Measurements from ENCODE around the gene SORCS2.

The SORCS2 gene

DNA sequence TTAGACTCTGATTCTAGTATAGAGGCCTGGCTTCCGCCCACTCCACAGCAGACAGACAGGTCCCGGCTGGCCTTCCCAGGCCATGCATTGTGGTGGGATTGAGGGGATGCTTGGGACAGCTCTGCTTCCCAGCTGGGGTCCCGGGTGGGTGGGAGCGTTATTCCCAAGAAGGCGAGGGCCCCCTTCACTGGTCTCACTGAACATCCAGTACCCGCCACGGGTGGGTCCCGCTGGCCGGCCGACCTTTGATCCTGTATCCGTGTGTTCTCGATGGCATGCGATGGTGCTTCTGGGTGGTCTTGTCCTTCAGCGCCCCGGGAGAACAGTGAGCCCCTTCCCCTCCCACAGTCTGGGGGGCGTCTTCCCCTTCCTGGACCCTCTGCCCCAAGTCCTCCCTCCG is 515.9 kb downstream of the SORCS2 start:
- no peak for DNase-seq

DNA sequence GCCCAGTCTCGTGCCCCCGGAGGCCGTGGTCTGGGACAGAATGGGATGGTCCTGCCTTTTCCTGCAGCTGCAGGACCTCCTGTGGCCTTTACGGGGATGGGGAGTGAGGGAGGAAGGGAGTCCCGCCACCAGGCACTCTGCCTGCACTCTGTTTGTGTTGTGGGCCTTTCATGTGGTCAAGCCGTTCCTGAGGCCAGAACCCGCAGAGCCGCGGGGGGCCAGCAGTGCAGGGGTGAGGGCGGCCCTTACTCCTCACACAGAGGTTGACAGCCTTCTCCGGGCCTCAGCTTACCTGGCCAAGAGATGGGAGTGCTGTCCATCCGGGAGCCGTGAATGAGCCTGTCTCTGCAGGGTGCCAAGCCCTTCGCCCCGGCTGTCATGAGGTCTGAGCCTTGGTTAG is 516.6 kb downstream of the SORCS2 start:
- no peak for DNase-seq

DNA sequence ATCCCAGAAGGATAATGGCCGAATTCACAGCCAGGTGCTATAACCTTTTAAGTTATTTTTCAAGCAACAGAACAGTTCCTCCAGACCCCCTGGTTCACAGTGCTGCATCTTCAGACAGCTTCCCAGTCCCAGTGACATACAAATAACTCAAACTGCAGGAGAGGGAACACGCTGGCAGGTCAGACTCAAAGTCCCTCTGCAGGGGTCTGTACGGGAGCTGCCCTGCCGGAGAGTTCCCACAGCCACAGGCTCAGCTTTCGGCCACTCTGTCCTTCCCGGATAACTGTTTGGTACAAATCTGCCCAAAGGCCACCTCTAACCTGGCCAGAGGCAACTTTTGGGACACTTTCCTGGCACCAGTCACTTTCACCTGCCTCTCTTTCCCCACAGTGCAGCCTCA is 517.1 kb downstream of the SORCS2 start:
- no peak for DNase-seq

DNA sequence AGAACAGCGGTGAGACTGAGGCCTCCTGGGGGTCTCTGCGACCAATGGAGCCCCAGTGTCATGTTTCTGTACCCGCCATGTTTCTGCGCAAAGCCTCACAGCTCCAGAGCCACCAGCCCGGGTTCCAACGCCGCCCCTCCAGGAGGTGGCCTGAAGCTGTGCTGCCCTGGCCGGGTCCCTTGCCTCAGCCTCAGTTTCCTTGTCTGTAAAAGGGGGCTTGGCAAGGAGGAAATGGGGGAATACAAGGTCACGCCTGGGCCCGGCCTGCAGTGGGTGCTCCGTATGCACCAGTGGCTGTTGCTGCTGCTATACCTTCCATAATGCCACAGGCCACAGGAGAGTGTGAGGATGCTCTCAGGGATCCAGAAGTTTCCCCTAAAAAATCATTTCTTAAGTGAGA is 517.8 kb downstream of the SORCS2 start:
- DNase-seq, result no peak

DNA sequence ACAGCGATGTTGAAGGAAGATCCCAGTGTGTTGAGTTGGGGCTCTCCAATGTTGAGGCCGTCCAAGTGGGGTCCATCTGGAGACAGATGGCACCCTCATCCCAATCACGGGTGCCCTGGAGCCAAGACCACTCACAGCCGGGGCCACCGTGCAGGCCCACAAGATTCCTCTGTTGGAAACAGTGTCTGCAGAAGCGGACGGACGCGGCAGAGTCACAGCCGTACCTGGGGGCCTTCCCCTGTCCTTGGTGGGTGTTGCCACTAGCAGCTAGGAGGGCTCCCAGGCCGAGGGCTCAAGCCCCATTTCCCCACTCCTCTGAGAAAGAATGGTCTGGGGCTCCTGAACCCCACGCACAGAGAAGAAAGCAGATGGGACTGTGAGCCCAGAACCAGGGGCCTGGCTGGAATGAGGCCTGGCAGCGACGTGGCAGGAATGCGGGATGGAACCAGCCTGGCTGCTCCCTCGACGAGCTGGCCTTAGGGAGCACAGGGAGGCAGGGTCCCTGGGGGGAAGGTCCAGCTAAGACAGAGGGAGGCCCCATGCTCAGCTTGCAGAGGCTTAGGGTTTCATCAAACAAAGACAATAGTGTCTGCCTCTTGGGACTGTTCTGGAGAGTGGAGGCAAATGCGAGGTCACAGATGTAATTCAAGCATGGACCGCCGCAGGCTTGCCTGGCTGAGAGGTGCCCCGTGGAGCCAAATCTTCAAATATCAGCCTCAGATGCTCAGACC is 518.4 kb downstream of the SORCS2 start:
- DNase-seq, result no peak

DNA sequence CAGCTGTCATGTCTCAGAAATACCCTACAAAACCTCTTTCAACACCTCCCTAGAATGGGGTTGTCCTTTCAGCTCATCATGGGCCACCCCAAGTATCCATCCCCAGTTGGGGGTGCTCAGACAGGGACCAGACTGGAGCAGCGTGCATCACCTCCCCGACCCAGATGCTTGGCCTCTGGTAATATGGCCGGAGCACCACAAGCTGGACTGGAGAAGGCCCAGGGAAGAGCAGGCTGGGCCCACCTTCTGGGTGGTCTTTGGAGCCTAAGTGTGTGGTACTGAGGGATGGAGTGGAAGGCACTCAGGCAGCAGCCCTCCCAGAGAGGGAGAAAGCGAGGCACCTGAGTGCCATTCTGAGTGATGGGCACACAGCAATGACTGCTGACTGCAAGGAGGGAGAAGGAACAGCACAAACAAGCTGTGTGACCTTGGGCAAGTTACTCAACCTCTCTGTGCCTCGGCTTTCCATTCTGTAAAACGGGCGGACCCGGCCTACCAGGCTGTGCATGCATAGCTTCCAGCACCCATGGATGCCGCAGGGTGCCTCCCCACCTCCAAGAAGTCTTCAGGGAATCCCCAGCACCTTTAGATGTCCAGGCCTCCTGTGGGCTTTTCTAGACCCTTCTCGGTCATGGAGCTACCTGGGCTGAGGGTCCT is 519.1 kb downstream of the SORCS2 start:
- no peak for DNase-seq

DNA sequence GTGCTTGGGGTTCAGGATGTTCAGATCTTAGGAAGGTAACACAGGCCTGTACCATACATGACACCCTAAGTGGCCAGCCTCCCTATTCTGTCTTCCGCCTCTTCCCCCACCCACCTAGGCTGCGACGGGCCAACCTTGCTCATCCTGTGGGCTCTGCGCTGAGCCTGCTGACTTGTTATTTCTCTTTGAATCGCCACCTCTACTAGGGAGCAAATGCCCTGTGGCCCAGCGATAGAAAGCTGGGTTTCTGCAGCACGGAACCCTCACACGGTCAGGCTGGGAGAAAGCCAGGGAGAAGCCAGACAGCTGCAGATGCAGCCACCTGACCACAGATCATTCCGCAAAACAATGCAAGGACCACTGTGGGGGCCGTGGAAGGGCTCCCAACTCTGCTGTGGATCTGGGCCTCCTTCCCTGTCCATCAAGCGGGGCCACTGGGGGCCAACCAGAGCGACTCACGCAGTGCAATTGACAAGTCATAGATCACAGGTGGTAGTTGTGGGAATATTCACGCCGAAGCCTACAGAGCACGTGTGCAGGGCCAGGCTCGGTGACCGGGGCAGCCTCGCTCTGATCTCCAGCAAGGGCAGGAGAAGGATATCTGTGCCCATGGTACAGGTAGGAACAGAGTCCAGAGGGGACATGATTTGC is 519.8 kb downstream of the SORCS2 start:
- DNase-seq, result no peak

DNA sequence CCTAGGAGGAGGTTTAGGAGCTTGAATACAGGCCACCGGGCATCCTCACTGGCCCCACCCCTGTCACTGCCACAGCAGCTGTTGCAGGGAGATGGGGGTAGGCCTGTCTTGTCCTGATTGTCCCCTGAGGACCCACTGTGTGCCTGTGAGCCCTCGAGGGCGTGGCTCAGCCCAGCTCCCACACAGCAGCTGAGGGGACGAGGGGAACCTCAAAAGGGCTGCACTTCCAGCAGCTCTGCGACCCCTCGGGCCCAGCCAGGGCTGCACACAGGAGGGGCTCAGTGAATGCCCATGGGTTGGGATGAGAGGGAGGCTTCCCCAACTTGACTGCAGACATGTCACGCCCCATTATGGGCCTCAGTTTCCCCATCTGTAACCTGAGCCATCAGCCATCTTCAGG is 521.4 kb downstream of the SORCS2 start:
- DNase-seq, result no peak

DNA sequence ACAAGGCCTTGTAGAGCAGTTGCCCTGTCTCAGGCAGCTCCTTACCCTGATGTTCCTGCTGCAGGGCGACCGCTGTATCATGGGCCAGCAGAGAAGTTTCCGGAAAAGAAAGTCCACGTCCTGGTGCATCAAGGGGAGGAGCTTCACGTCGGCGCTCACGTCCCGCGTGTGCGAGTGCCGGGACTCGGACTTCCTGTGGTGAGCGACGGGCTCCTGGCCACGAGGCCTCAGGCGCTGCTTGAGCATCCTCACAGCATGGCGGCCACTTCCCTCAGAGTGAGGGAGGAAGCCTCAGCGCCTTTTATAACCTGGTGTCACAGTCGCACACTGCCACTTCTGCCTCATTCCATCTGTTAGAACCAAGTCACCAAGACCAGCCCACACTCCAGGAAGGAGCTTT is 521.8 kb downstream of the SORCS2 start:
- DNase-seq, result no peak

DNA sequence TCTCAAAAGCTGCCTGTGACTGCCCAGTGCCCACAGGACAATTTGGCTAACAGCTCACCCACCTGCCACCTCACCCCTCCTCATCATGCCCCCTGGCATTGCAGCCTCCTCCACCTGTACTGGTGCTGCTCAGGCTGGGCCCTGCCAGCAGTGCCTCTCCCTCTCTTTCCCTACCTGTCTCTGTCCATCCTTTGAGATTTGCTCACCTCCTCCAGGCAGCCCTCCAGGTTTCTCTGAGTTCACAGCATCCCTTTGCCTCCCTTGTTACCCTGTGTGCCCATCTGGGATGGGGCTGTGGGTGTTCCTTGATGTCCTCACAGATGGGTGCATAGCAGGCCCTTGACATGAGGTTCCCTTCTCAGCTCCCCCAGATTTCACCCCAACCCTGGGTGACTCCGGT is 522.4 kb downstream of the SORCS2 start:
- DNase-seq, result no peak

DNA sequence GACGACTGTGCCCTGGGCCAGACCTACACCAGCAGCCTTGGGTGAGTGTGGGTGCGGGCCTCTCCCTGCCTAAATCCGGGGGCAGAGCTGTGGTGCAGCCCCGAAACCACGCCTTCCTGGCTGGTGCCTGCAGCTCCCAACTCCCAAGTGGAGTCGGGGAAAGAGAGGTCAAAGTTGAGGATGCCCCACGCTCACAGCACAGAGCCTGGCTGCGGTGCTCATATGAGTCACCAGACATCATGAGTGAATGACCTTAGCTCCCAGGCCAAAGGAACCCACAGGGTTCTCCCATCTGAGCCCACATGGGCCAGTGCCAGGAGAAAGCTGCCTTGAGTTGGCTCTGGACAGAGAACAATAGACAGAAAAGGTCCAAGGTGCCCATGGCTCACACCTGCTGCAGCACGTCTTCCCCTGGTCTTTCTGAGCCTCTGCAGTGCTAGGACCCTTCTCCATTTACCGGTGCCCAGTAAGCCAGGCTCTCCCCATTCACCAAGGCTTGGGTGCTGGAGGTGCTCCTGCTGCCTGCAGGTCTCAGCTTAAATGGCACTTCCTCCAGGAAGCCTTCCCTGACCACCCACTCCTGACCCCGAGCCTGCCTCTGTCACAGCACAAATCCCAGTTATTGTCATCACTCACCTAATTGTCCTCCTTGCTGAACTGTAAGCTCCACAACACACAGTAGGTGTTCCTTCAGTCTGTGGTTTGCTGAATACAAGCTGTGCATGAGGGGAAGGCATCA is 523.1 kb downstream of the SORCS2 start:
- no peak for DNase-seq

DNA sequence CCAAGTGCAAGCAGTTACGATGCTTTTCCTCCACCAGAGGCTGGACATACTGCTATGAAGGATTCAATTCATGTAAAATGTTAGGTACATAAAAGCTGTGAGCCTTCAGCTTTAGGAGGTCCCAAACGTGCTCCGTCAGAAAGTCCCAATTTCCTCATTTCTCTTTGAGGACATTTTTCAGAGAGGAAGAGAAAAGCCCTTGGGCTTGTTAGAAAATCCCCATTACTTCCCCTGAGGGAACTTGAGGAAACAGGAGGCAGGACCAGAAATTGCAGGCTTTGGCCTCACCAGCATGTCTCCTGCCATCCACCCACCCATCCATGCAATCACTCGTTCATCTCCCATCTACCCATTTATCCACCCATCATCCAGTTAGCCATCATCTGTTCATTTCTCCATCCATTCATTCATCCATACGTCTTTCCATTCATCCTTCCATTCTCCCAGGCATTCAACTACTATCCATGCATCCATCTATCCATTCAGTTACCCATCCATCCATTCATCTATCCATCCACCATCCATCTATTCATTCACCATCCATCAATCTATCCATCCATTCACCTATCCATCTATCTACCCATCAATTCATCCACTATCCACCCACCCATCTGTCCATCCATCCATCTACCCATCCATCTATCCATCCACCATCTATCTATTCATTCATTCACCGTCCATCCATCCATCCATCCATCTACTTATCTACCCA is 523.8 kb downstream of the SORCS2 start:
- DNase-seq, result no peak

DNA sequence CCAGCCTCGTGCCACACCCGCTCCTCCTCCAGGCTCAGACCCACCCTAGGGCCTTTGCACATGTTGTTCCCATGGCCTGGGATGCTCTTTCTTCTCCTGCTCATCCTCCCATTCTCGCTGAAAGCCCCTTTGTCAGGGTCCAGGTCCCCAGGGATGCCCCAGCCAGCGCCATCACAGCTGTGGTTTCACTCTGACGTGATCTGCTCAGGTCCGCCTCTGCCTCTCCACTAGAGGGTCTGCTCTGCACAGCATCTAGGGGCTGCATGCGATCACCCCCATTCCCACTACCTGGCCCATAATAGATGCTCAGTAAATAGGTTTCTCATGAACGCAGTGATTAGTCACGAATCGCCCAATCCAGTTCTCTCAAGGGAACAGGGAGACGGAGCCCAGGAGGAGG is 524.8 kb downstream of the SORCS2 start:
- no peak for DNase-seq

DNA sequence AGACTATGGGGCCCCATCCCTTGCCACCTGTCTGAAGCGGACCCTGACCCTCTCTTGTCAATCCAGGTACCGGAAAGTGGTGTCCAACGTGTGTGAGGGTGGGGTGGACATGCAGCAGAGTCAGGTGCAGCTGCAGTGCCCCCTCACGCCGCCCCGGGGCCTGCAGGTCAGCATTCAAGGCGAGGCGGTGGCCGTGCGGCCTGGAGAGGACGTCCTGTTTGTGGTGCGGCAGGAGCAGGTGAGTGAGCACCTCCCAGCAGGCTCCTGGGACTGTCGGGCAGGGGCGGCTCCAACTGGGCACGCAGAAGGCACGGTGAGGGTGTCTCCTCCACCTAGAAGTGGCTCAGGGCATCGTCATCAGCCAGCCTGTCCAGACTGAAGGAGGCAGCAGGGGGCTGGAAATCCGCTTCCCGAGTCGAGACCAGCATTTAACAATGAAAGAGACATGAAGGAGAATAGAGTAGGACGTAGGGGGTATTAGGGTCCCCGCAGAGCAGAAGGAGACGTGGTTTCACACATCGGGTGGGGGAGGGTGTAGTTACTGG is 525.7 kb downstream of the SORCS2 start:
- DNase-seq, result no peak

DNA sequence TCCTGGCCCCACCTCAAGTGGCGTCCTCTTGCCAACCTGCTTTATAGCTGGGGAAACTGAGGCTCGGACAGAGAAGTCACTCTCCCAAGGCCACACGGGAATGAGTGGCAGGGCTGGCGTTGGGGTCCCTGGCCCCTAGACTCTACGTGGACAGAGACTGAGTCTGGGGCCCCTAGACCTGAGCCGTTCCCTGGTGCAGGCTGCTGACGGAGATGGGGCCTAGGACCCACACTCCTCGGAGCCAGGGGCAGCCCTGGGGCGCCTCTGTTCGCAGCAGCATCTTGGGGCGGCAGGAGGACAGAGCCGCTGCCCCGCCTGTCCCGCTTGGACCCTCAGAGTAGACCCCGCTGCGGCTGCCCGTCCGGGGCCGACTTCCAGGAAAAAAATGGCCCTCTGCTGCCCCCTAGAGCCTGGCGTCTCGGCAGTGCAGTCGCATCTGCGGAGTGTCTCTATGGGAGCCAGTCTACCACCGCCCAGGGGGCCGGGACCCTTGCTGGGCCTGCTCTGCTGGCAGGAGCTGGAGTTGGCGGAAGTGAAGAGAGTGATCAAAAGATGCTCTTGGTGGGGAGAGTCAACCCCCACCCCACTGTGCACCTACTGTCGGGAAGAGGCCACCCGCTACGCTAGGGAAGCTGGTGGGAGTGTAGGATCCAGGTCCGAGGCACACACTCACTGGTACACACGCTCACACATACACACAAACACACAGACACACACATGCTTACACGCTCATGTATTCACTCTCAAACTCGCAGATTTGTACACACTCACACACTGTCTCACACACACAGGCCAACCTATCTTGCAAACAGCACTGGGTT is 527.2 kb downstream of the SORCS2 start:
- DNase-seq, result peak; percentile 54

DNA sequence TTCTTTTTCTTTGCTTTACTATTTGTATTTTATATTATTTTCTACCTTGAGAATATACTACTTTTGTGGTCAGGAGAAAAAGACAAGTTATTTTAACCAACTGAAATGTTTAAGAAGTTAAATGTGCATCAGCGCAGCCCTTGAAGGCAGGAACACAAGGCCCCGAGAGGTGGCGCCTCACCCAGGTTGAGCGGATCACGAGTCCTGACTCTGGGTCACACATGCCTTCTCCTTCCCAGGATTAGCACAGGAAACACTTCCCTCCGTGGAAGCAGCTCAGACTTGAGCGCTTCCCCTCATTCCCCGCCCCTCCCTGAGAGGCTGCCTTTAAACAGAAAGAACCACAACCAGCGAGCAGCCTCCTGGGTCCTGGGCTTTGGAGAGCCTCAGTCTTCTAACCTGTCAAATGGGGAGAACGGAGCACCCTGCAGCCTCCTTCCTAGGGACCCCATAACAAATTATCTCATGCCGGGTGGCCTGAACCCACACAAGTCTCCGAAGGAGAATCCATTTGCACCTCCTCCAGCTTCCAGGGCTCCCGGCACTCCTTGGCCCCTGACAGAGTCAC is 529.7 kb downstream of the SORCS2 start:
- DNase-seq, result no peak

DNA sequence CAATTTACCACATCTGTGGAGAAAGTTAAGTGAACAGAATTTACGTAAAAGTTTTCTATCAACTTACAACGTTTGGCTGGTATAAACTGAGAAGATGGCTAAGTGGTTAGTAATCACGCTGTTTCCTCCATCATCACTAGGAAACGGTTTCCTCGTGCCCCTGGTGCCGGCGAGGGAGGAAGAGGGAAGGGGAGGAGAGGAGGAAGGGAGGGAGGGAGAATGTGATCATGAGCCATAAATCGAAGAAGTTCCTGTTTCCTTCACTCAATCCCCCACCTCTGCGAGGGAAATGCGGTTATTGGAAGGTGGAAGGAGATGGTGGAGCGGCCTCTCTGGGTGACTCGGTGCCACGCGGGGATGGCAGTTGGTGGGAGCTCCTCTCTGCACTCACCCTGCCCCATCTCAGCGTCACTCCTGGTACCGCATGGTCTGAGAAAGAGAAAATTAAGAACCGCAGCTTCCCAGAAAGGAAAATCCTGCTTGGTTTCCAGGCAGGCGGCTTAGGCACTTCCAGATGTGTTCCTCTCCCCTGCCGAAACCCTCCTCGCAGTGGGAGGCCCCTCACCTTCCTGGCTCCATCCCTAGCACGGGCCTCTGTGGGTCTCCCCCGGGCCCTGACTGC is 530.5 kb downstream of the SORCS2 start:
- DNase-seq, result no peak

DNA sequence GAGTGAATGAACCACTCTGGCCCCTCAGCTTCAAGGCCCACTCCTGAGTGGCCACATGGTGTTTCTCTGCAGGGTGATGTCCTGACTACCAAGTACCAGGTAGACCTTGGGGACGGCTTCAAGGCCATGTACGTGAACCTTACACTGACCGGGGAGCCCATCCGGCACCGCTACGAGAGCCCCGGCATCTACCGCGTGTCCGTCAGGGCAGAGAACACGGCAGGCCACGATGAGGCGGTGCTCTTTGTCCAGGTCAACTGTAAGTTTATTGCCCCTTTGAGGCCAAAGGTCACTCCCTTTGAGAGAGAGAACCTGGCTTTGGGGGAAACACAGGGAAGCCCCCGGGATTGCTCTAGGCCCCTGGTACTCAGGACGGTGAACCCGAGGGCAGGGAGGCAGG is 531.3 kb downstream of the SORCS2 start:
- no peak for DNase-seq

DNA sequence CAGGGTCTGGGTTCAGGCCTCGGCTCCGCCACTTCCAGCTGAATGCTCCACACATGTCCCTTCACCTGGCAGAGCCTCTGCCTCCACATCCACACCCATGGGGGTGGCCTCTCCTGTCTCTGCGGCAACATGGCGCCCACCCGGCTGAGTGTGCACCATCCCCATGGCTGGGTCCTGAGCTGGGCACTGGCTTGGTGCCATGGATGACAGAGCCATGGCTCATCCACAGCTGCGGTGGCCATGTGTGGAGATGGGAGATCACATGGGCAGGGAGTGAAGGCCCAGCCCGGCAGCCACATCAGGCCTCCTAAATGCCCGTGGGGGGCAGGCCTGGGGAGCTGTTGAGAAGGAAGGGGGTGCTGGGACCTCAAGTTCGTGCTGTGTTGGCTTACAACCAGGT is 533.6 kb downstream of the SORCS2 start:
- DNase-seq, result no peak

DNA sequence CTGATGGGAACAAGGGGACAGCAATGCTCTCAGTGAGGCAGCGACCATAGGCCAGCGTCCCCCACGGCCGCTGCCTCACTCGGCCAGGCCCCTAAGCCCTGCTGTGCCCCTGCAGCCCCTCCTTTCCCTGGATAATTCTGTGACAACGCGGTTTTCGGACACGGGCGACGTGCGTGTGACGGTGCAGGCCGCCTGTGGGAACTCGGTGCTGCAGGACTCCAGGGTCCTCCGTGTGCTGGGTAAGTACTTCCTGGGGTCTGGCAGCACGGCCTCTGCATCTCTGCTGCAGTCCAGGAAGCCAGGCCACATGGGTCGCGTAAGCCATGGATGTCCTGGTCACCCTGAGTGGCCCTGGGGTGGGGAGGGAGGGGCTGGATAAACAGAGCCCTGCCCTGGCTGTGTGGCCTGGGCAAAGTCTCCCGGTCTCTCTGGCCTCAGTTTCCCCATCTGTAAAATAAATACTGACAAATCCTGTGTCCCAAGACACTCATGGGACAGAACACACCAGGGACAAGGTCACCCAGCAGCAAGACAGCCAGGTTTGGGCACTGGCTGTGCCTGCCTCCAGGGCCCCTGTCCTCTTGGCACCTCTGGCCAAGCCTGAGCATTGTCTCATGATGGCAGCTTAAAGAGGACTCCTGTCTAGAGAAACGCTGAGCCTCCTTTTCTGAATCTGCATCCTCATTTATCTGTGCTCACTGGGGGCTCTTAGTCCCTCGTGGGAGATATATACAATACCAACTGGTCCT is 534.5 kb downstream of the SORCS2 start:
- DNase-seq, result no peak
